ENCODE results near the gene RFX3. TPM values are rescaled to one million over a fixed set of nuclear protein-coding genes. Genes with fewer than 3 reads are reported as not detected.
"Not testable (repeated sequence)": the region's sequence is repeated elsewhere in the genome, so short reads cannot be mapped to it uniquely, and the experiment has no call there.

Gene RFX3
- total RNA-seq, 4 donors from 2014 or later: 0.91 to 6.5 (median 3.3) TPM

GRCh38 chr9:3331801-3332200, 194.0 kb downstream of the RFX3 start:
- no peaks in the 10 kb centered on the region for H3K9me3 ChIP-seq
- 79 to 82% methylated on average over 2 of the region's 2 CpGs for WGBS, 2 donors
- H3K36me3 ChIP-seq: no peaks in the 10 kb centered on the region
- peaks cover 0 to 2% (median 0%) of the 10 kb centered on the region in 3 donors for H3K4me1 ChIP-seq
- peak in 2 of 6 experiments; percentile 21 to 31 for TF ChIP-seq CTCF (IDR thresholded peaks at IDR 0.05)
- no peak for TF ChIP-seq POLR2A (IDR thresholded peaks at IDR 0.05)
- no peaks in the 10 kb centered on the region for H3K27me3 ChIP-seq
- H3K27ac ChIP-seq: no peak overlapping the region
- intact Hi-C loops (cut with DNase I): no loop called here
- no peak for DNase-seq
- no peak overlapping the region for H3K4me3 ChIP-seq

- no peak for DNase-seq
- TF ChIP-seq CTCF (IDR thresholded peaks at IDR 0.05) (no peak), POLR2A (IDR thresholded peaks at IDR 0.05) (no peak)
- no peak overlapping the region for H3K27ac ChIP-seq
- no peaks in the 10 kb centered on the region for H3K36me3 ChIP-seq
- intact Hi-C loops (cut with DNase I): no loop called here
- no peak overlapping the region for H3K4me3 ChIP-seq
- H3K9me3 ChIP-seq: no peaks in the 10 kb centered on the region
- no peaks in the 10 kb centered on the region for H3K27me3 ChIP-seq
- no peaks in the 10 kb centered on the region for H3K4me1 ChIP-seq
Measured at GRCh38 chr9:3330792-3331420, 194.9 kb downstream of the RFX3 start.

- WGBS, 2 donors: 66 to 72% methylated on average over 2 of the region's 2 CpGs
- TF ChIP-seq CTCF (IDR thresholded peaks at IDR 0.05): no peak
- TF ChIP-seq POLR2A (IDR thresholded peaks at IDR 0.05): no peak
- Histone ChIP-seq H3K27ac (no peak overlapping the region), H3K36me3 (no peaks in the 10 kb centered on the region), H3K9me3 (no peaks in the 10 kb centered on the region), H3K4me3 (no peak overlapping the region), H3K27me3 (no peaks in the 10 kb centered on the region), H3K4me1 (no peaks in the 10 kb centered on the region)
- DNase-seq: no peak
- intact Hi-C loops (cut with DNase I): no loop called here
Measured at GRCh38 chr9:3329361-3329760, 196.4 kb downstream of the RFX3 start.

- TF ChIP-seq POLR2A (IDR thresholded peaks at IDR 0.05) (no peak), CTCF (IDR thresholded peaks at IDR 0.05) (no peak)
- WGBS, 2 donors: 66 to 68% methylated on average over 2 of the region's 2 CpGs
- H3K36me3 ChIP-seq: no peaks in the 10 kb centered on the region
- no peaks in the 10 kb centered on the region for H3K9me3 ChIP-seq
- intact Hi-C loops (cut with DNase I): no loop called here
- no peak overlapping the region for H3K4me3 ChIP-seq
- no peak for DNase-seq
- H3K27ac ChIP-seq: no peak overlapping the region
- no peaks in the 10 kb centered on the region for H3K4me1 ChIP-seq
- H3K27me3 ChIP-seq: no peaks in the 10 kb centered on the region
Measured at GRCh38 chr9:3323714-3324113, 202.1 kb downstream of the RFX3 start.

GRCh38 chr9:3321186-3321585, 204.6 kb downstream of the RFX3 start:
- no peaks in the 10 kb centered on the region for H3K4me1 ChIP-seq

GRCh38 chr9:3312595-3312994, 213.2 kb downstream of the RFX3 start:
- H3K4me1 ChIP-seq; H3K4me3 ChIP-seq; intact Hi-C loops (cut with DNase I); DNase-seq; H3K27me3 ChIP-seq; H3K36me3 ChIP-seq; H3K9me3 ChIP-seq; H3K27ac ChIP-seq: not testable (repeated sequence)
- 96 to 100% methylated on average over 5 to 9 of the region's 9 CpGs for WGBS, 2 donors

More at GRCh38 chr9:3321186-3321585, 204.6 kb downstream of the RFX3 start:
- Histone ChIP-seq H3K4me3 (no peak overlapping the region), H3K9me3 (no peaks in the 10 kb centered on the region), H3K36me3 (no peaks in the 10 kb centered on the region), H3K27ac (no peak overlapping the region), H3K27me3 (no peaks in the 10 kb centered on the region)
- 74 to 86% methylated on average over 4 of the region's 4 CpGs for WGBS, 2 donors
- no peak for DNase-seq
- TF ChIP-seq CTCF (IDR thresholded peaks at IDR 0.05) (no peak), POLR2A (IDR thresholded peaks at IDR 0.05) (no peak)
- intact Hi-C loops (cut with DNase I): no loop called here

Data from esophagus squamous epithelium (tissue), 5 donors.